Suprapubic skin (tissue), 4 donors: ENCODE measurements around the gene IFT74. TPM values are rescaled to one million over a fixed set of nuclear protein-coding genes. Genes with fewer than 3 reads are reported as not detected.

Experiments
- DNase-seq, 2 donors: peaks; one replicate each; pipeline ENCODE4 v3.0.0-alpha.2; 2019; ENCODE audit warnings: low spot score in 2 of 2
- H3K27ac ChIP-seq: fragments of 200-600 bp; sonication (generic); one replicate; pipeline ENCODE4 v1.5.1; 2019
- H3K27me3 ChIP-seq: fragments of 200-600 bp; sonication (generic); one replicate; pipeline ENCODE4 v1.5.1; 2019
- H3K36me3 ChIP-seq: fragments of 200-600 bp; sonication (generic); one replicate; pipeline ENCODE4 v1.5.1; 2019
- H3K4me1 ChIP-seq: fragments of 200-600 bp; sonication (generic); one replicate; pipeline ENCODE4 v1.5.1; 2019
- H3K4me3 ChIP-seq: fragments of 200-600 bp; sonication (generic); one replicate; pipeline ENCODE4 v1.5.1; 2019; ENCODE audit warnings: mild to moderate bottlenecking
- H3K9me3 ChIP-seq: fragments of 200-600 bp; sonication (generic); one replicate; pipeline ENCODE4 v1.5.1; 2019
- EP300 ChIP-seq: sonication (generic); formaldehyde crosslinking; IDR thresholded peaks from one replicate; pipeline ENCODE4 v1.6.1; 2017; ENCODE audit warnings: antibody characterized with exemption
- POLR2A ChIP-seq, 2 donors: fragments of 450-650 bp; IDR thresholded peaks; one replicate each; pipeline ENCODE4 v1.6.1; 2017; ENCODE audit warnings: antibody characterized with exemption in 2 of 2, mild to moderate bottlenecking in 2 of 2, moderate library complexity in 2 of 2
- POLR2AphosphoS5 ChIP-seq, 3 donors: sonication (generic); formaldehyde crosslinking; IDR thresholded peaks; one replicate each; pipeline ENCODE4 v1.6.1; 2017; ENCODE audit warnings: antibody characterized with exemption in 3 of 3
- WGBS: methylation state at CpG from one replicate; pipeline ENCODE4 v1.1.5; 2018; 5-methylcytosine and 5-hydroxymethylcytosine counted together
- total RNA-seq, 4 donors: library from RNA; depleted of rRNA; stranded (reverse); fragments of >200 nt; gene quantifications; one replicate each; pipeline ENCODE4 v1.1.0, GENCODE V29; 2016
- TF ChIP-seq, protein P1 (sequence below), 2 donors: fragments of 200-600 bp in 1 of 2; fragments of 450-650 bp in 1 of 2; sonication (generic) in 1 of 2; IDR thresholded peaks; one replicate each; pipeline ENCODE4 v1.5.1; 2016 to 2019; ENCODE audit warnings: antibody characterized with exemption in 2 of 2, mild to moderate bottlenecking in 1 of 2, moderate library complexity in 1 of 2

IFT74 gene
- total RNA-seq, 4 donors from 2014 or later: 8.2 to 19.4 (median 11.1) TPM

- TF ChIP-seq EP300 (no peak), POLR2AphosphoS5 (IDR thresholded peaks at IDR 0.05) (no peak), POLR2A (IDR thresholded peaks at IDR 0.05) (no peak)
- TF ChIP-seq, protein P1, sequence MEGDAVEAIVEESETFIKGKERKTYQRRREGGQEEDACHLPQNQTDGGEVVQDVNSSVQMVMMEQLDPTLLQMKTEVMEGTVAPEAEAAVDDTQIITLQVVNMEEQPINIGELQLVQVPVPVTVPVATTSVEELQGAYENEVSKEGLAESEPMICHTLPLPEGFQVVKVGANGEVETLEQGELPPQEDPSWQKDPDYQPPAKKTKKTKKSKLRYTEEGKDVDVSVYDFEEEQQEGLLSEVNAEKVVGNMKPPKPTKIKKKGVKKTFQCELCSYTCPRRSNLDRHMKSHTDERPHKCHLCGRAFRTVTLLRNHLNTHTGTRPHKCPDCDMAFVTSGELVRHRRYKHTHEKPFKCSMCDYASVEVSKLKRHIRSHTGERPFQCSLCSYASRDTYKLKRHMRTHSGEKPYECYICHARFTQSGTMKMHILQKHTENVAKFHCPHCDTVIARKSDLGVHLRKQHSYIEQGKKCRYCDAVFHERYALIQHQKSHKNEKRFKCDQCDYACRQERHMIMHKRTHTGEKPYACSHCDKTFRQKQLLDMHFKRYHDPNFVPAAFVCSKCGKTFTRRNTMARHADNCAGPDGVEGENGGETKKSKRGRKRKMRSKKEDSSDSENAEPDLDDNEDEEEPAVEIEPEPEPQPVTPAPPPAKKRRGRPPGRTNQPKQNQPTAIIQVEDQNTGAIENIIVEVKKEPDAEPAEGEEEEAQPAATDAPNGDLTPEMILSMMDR (IDR thresholded peaks at IDR 0.05): no peak
- no peak for DNase-seq
- Histone ChIP-seq H3K4me3 (no peak overlapping the region), H3K36me3 (no peaks in the 10 kb centered on the region), H3K27me3 (no peaks in the 10 kb centered on the region), H3K27ac (no peak overlapping the region), H3K4me1 (no peaks in the 10 kb centered on the region), H3K9me3 (no peaks in the 10 kb centered on the region)
- WGBS: 25% methylated on average over 3 of the region's 3 CpGs
These were observed 138.6 kb downstream of the IFT74 start for GRCh38 chr9:27094640-27095298.

GRCh38 chr9:27107241-27107640, 151.0 kb downstream of the IFT74 start:
- Histone ChIP-seq H3K9me3 (no peaks in the 10 kb centered on the region), H3K4me1 (peaks cover 6% of the 10 kb centered on the region), H3K27me3 (no peaks in the 10 kb centered on the region), H3K4me3 (no peak overlapping the region), H3K36me3 (no peaks in the 10 kb centered on the region), H3K27ac (no peak overlapping the region)
- WGBS: 90% methylated on average over 2 of the region's 2 CpGs
- no peak for DNase-seq
- TF ChIP-seq EP300: no peak
- TF ChIP-seq POLR2A (IDR thresholded peaks at IDR 0.05): no peak
- TF ChIP-seq POLR2AphosphoS5 (IDR thresholded peaks at IDR 0.05): no peak
- TF ChIP-seq, protein P1 (IDR thresholded peaks at IDR 0.05): no peak

- no peak for DNase-seq
- Histone ChIP-seq H3K4me1 (peaks cover 6% of the 10 kb centered on the region), H3K4me3 (peak within 1 kb of the TSS; percentile 9), H3K27ac (no peak within 1 kb of the TSS), H3K9me3 (no peaks in the 10 kb centered on the region), H3K36me3 (no peaks in the 10 kb centered on the region), H3K27me3 (no peaks in the 10 kb centered on the region)
- TF ChIP-seq, protein P1 (IDR thresholded peaks at IDR 0.05): no peak
- TF ChIP-seq POLR2A (IDR thresholded peaks at IDR 0.05) (no peak), EP300 (no peak), POLR2AphosphoS5 (IDR thresholded peaks at IDR 0.05) (no peak)
- 30% methylated on average over 9 of the region's 9 CpGs for WGBS
These were observed 152.8 kb downstream of the IFT74 start, which contains the start of gene TEK for GRCh38 chr9:27108981-27109541. TEK (plus strand) TSS chr9:27109225; CDS start chr9:27109591, 366 bp downstream.

DNA sequence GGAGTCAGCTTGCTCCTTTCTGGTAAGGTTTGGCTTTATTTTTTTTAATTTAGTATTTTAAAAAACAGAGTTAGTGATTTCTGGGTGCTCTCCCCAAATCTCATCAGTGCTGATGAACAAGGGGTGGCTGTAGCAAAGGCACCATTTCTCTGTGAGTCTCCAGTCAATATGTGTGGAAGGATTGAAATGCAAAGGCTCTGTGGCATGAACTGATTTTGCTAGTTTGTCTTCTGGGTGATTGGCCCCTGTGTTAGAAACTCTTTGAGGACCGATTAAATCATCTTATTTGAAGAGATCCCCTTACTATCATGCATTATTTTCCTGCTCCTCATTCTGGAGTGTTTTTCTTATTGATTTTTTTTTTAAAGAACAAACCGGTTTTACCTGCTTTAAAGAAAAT, 153.4 kb downstream of the IFT74 start:
- peaks cover 6% of the 10 kb centered on the region for H3K4me1 ChIP-seq
- no peaks in the 10 kb centered on the region for H3K9me3 ChIP-seq
- H3K4me3 ChIP-seq: peak overlapping the region; percentile 9
- no peaks in the 10 kb centered on the region for H3K27me3 ChIP-seq
- WGBS: 46% methylated on average over 2 of the region's 2 CpGs
- H3K27ac ChIP-seq: no peak overlapping the region
- H3K36me3 ChIP-seq: no peaks in the 10 kb centered on the region
- no peak for DNase-seq
- TF ChIP-seq, protein P1 (IDR thresholded peaks at IDR 0.05): no peak
- TF ChIP-seq POLR2AphosphoS5 (IDR thresholded peaks at IDR 0.05): no peak
- TF ChIP-seq EP300: no peak
- TF ChIP-seq POLR2A (IDR thresholded peaks at IDR 0.05): no peak

DNA sequence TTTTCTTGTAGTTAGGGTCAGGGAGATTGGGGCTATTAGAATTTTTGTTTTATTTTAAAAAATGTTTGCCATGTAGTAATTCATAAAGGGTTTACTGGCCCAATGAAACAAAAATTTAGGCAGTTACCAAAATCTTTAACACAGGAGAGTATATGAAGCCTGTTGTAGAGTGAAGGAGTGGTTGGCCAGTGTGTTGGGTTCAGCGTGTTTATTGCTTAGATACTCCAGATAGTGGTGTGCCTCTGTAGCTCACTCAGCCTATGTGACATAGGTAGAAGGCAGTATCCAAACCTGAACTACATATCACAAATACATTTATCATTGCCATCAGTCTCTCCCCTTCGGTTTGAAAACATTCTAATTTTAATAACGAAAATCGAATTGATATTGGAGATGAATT, 154.0 kb downstream of the IFT74 start:
- WGBS: 67% methylated on average over 4 of the region's 4 CpGs
- DNase-seq: no peak
- no peak overlapping the region for H3K27ac ChIP-seq
- H3K4me3 ChIP-seq: peak overlapping the region; percentile 9
- H3K36me3 ChIP-seq: no peaks in the 10 kb centered on the region
- no peaks in the 10 kb centered on the region for H3K27me3 ChIP-seq
- TF ChIP-seq POLR2A (IDR thresholded peaks at IDR 0.05) (no peak), EP300 (no peak), POLR2AphosphoS5 (IDR thresholded peaks at IDR 0.05) (no peak)
- TF ChIP-seq, protein P1 (IDR thresholded peaks at IDR 0.05): no peak
- H3K4me1 ChIP-seq: peaks cover 6% of the 10 kb centered on the region
- H3K9me3 ChIP-seq: no peaks in the 10 kb centered on the region
